H1 (cell line): Measurements from ENCODE around the gene ZNF334. TPM values are rescaled to one million over a fixed set of nuclear protein-coding genes. Genes with fewer than 3 reads are reported as not detected.

Experiments
- BRCA1 ChIP-seq: IDR thresholded peaks from 2 replicates; pipeline ENCODE4 v1.6.1; 2012; ENCODE audit warnings: low read depth, low read length, improper control_type of control experiment
- CBX8 ChIP-seq: fragments of 300-800, 300-1000 bp; sonication (generic); IDR thresholded peaks from 2 replicates; pipeline ENCODE4 v1.7.1; 2016; ENCODE audit warnings: low read depth, low read length, borderline replicate concordance
- CHD1 ChIP-seq: IDR thresholded peaks from 2 replicates; pipeline ENCODE4 v1.6.1; 2012; ENCODE audit warnings: low read depth, low read length, improper control_type of control experiment
- CHD7 ChIP-seq: fragments of 300-600 bp; sonication (generic); IDR thresholded peaks from 2 replicates; pipeline ENCODE4 v1.7.1; 2012; ENCODE audit warnings: low read length, moderate library complexity, mild to moderate bottlenecking, inconsistent platforms; ENCODE audit not compliant: insufficient replicate concordance
- JUN ChIP-seq: IDR thresholded peaks from 2 replicates; pipeline ENCODE4 v1.6.1; 2011; ENCODE audit warnings: low read depth, mild to moderate bottlenecking, improper control_type of control experiment, low read length
- KDM1A ChIP-seq: fragments of 200-600, 300-600 bp; sonication (generic); IDR thresholded peaks from 2 replicates; pipeline ENCODE4 v1.7.1; 2016; ENCODE audit warnings: mild to moderate bottlenecking, low read length, borderline replicate concordance
- KDM5A ChIP-seq: fragments of 200-600 bp; IDR thresholded peaks from 2 replicates; pipeline ENCODE4 v1.7.1; 2012; ENCODE audit warnings: mild to moderate bottlenecking, low read length, inconsistent platforms, mixed read lengths
- POLR2A ChIP-seq, 2 experiments: IDR thresholded peaks; 1 replicate in 1 of 2; 2 replicates in 1 of 2; pipeline ENCODE4 v1.6.1; 2011; ENCODE audit warnings: low read depth in 2 of 2, low read length in 2 of 2, mild to moderate bottlenecking in 2 of 2; ENCODE audit errors: control extremely low read depth in 1 of 2
- POLR2AphosphoS5 ChIP-seq: IDR thresholded peaks from 2 replicates; pipeline ENCODE4 v1.6.1; 2011; ENCODE audit warnings: low read depth, low read length
- SIX5 ChIP-seq: IDR thresholded peaks from 2 replicates; pipeline ENCODE4 v1.6.1; 2011; ENCODE audit warnings: mild to moderate bottlenecking, low read depth, low read length
- SP2 ChIP-seq: IDR thresholded peaks from 2 replicates; pipeline ENCODE4 v1.6.1; 2012; ENCODE audit warnings: mild to moderate bottlenecking, low read length, inconsistent platforms
- YY1 ChIP-seq: IDR thresholded peaks from 2 replicates; pipeline ENCODE4 v1.6.1; 2011; ENCODE audit warnings: low read depth, mild to moderate bottlenecking, low read length
- polyA plus RNA-seq, 7 experiments: library from polyadenylated mRNA; depleted of rRNA in 3 of 7; stranded (reverse) in 5 of 7; unstranded in 2 of 7; fragments of >200 nt in 5 of 7; fragments of 200-250 nt in 2 of 7; gene quantifications; 1 replicate in 5 of 7; 2 replicates in 1 of 7; 4 replicates in 1 of 7; pipeline versions ENCODE4 v1.2.1 to v1.2.3, GENCODE V29; 2011 to 2013; ENCODE audit warnings: missing spikeins in 2 of 7, mixed read lengths in 2 of 7
- total RNA-seq: library from RNA; stranded (reverse); fragmentation: NEBNext Ultra II Directional; extraction: Animal tissue kit (Norgen Biotek cat#: 25700); gene quantifications from 2 replicates; pipeline ENCODE4 v1.2.1, GENCODE V29; 2021
- TF ChIP-seq, protein P1 (sequence below): IDR thresholded peaks from 2 replicates; pipeline ENCODE4 v1.6.1; 2012; ENCODE audit warnings: inconsistent platforms

ZNF334 gene
- total and polyA plus RNA-seq, 2 of the 8 experiments (the other 6 are each of a cell fraction or from before 2014, with no cell fraction given), result 8.8 to 17.8 TPM

GRCh38 chr20:46505506-46505905 is 7.9 kb downstream of the ZNF334 start (continued):
- TF ChIP-seq CHD7 (no peak), YY1 (no peak), POLR2AphosphoS5 (no peak), KDM5A (no peak), KDM1A (no peak), POLR2A (IDR thresholded peaks at IDR 0.05; ENCODE audit: control extremely low read depth in 1 of 2, low read depth in 2 of 2, low read length in 2 of 2) (no peak), SIX5 (no peak), JUN (no peak), CBX8 (no peak), BRCA1 (no peak), SP2 (no peak), CHD1 (no peak)
- TF ChIP-seq, protein P1, sequence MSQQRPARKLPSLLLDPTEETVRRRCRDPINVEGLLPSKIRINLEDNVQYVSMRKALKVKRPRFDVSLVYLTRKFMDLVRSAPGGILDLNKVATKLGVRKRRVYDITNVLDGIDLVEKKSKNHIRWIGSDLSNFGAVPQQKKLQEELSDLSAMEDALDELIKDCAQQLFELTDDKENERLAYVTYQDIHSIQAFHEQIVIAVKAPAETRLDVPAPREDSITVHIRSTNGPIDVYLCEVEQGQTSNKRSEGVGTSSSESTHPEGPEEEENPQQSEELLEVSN, result no peak
